GM21515 (cell line): ENCODE results near the gene MAPK8.

Experiments used
- ATAC-seq: cut with Tn5 transposase; IDR thresholded peaks from one replicate; pipeline ENCODE4 v1.9.1; 2021; ENCODE audit not compliant: unreplicated experiment

The MAPK8 gene

GRCh38 chr10:48381971-48382370, 75.5 kb downstream of the MAPK8 start:
- no peak for ATAC-seq

DNA sequence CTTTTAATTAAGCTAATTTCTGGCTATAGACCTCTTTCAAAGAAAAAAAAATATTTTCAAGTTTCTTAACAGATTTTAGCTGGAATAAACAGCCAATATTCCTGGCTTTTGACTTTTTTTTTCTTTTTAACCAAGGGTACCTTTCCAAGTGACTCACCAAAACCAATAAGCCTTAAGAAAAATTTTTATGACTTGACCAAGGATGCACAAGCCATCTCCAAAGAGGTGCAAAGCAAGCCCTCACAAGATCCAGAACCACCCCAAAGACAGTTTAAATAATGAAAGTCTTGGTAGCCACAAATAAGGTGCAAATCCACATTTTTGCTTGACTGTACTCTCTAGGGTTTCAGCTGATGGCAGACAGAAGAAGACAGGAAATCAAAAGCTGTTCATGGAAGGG, 76.5 kb downstream of the MAPK8 start:
- no peak for ATAC-seq

DNA sequence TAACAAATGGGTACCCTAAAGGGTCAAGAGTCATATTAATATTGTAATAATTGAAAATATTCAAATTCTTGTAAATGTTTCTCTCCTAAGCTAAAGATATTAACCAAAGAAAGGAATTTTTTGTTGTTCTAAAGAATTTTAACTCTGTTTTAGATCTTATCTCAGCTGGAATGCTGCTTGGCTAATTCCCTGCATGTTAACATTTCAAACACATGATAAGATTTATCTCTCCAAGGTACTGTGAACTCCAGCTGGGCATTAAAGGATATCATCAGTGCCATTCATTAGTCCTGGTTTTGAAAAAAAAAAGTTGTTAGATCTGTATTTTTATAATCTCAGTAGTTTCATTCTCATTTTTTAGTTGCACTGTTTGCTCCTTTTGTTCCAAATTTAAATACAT, 76.9 kb downstream of the MAPK8 start:
- no peak for ATAC-seq

DNA sequence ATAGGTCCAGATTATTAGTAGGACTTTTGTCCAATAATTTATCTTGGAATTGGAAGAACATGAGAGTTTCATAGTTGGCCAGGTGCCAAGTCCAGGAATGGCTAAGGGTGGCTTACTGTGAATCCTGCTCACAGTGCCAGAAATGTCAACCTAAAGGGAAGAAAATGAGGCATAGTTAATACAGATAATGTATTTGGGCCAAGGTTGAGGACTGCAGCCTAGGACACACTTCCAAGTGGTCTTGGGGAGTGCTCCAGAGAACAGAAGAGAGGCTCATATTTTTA, 78.2 kb downstream of the MAPK8 start:
- ATAC-seq: no peak

DNA sequence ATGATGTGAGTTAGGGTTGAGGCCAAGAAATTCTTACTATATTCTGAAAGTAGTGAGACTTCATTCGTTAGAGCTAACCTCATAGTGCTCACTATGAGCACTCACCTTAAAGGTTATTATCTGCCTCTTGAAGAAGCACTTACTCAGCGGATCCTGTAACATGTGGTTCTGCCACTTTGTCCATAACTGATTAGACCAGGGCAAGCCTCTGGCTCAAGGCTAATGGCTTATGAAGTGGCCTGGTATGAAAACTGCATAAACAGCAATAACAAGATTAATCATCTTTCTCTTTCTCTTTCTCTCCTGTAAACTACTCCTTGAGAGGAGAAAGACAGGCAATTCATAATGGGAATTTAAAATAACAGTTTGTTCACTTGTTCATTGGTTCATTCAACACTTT, 82.8 kb downstream of the MAPK8 start:
- ATAC-seq: no peak

DNA sequence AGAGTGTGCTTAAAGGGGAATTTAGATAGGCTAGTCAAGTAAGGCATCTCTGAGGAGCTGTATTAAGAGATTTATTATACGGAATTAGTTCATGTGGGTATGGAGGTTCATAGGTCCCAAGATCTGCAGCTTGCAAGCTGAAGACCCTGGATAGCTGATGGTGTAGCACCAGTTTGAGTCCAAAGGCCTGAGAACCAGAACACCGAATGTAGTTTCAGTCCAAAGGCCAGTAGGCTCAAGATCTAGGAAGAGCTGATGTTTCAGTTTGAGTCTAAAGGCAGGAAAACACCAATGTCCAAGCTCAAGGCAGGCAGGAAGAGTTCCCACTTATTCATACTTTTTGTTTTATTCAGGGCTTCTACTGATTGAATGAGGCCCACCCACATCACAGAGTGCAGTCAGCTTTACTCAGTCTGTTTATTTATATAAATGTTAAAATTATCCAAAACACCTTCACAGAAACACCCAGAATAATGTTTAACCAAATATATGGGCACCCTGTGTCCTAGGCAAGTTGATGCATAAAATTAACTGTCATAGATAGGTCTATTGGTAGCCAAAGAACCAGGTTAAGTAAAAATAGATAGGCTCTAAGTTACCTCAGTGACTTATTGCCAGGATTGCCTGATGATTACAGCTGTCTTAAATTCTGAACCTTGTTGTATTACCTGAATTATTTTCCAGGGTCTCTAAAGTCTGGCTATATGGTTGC, 83.5 kb downstream of the MAPK8 start:
- ATAC-seq: no peak

GRCh38 chr10:48390558-48390871, 84.0 kb downstream of the MAPK8 start:
- no peak for ATAC-seq

DNA sequence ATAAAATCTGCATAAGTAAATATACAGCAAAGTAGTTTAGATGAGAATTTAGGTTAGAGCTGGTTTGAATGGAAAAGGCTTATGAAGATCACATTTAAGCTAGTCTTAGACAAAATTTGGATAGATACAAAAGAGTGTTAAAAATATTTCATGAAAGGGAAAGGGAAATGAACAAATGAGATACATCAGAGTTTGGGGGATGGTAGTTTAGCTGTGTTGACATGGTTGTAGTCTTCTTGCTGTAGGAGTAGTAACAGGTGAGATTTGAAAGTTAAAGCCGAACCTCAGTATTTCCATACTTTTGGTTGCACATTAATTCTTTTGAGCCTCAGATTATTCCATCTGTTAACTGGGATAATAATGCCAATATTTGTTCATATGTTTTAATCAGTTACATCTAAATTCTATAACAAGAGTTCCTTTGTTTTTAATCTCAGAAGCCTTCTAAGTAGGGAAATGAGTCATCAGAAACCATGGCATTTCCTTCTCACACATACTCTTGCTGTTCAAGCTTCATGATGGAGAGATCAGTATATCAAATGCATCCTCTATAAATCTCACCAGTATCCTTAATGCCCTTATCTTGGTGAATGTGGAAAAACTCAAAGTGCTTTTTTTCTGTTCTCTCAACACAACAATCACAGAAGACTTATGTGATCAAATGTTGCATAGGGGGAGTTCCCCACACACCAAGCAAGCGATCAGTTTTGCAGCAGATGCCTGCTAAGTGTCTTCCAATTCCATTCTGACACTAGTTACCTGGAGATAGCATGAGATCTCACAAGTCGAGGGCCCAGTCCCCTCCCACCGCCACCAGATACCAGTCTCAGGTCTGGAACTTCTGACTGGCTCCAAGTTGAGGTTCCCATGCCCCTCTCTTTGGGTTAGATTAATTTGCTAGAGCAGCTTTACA, 84.7 kb downstream of the MAPK8 start:
- peak; percentile 56 for ATAC-seq

GRCh38 chr10:48391994-48392393, 85.5 kb downstream of the MAPK8 start:
- ATAC-seq: no peak

GRCh38 chr10:48398261-48398660, 91.8 kb downstream of the MAPK8 start:
- no peak for ATAC-seq

DNA sequence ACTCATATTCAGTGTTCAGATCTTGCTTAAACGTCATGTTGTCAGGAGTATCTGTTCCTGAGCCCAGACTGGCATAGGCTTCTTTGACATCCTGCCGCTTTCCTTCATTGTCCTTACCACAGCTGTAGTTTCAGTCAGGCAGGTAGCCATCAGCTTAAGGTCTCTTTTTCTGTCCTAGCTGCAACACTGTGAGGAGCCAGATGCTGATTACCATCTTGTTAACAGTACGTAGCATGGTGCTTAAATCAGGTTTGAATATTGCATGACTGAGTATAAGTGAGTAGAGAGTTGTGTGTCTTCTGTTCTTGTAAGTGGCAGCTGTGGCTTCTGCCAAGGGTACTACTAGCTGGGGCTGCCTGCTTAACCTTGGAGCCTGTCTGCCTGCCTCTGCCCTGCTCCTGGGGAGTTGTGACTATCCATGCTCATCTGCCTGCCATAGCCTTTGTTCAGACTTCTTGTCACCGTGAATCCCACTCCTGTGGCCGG, 92.6 kb downstream of the MAPK8 start:
- no peak for ATAC-seq

- ATAC-seq: no peak
These were observed 93.1 kb downstream of the MAPK8 start for GRCh38 chr10:48399551-48399950.

DNA sequence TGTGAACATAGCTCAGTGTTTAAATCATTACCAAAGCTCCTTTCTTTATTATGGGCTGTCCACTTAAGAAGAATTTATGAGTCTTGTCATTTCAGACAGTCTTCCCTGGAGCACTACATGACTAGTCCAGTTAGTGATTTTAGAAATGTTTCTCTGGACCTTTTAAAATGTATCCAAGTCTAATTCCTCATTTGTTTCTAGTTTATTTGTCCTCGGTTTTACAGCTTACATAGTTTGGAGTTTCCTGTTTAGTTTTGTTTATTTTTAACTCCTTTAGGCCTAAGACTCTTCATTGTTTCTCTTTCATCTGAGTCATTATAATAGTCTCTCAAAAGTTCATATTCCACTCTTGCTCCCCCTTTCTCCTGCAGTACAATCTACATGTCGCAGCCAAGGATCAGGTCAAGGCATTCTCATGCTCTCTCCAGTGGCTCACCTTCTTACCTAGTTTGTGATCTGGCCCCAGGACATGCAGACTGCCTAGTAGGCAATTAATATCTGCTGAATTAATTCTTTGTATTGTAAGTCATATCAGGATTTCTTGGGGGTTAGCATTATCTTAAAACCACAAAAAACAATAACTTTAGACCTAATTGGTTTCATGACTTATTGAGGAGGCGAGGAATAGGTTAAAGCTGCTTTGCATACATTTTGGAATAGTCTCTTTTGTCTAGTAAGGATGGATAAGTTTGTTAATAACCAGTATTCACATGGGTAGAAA, 93.8 kb downstream of the MAPK8 start:
- no peak for ATAC-seq

DNA sequence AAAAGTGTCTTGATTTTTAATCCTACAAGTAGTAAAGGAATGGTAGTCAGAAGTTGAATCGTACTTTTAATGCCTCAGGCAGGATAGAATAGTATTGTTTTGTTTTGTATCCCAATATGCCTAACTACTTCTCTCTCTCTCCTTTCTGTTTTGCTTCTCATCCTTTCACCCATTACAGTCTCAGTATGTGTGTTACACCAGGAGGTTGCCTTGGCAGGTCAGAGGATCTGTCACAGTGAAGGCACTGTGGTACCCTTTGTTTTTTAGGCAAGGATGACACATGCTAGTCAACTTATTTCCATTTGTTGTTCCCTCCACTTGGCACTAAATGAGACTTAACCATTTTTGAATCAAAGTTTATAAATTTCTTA, 94.4 kb downstream of the MAPK8 start:
- no peak for ATAC-seq

- ATAC-seq: no peak
These were observed 98.2 kb downstream of the MAPK8 start for GRCh38 chr10:48404646-48405045.

DNA sequence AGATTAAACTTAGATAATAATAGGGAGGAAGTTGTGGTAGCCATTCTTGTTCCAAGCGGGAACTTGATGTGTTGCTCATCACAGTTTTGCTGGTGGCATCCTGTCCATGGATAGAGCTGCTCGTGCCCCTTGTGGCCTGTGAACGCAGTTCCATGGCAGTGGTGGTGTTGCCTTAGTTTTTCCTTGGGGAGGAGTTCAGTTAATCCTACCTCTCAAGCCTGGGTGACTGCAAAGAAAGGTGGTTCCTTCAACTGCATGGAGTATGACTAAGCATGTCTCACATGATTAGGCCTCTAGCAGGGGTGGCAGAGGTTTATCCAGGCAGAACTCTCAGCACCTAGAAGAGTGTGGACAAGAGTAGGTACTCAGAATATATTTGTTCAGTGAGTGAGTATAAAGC, 99.7 kb downstream of the MAPK8 start:
- no peak for ATAC-seq

- ATAC-seq: no peak
These were observed 100.2 kb downstream of the MAPK8 start for GRCh38 chr10:48406658-48407057.

DNA sequence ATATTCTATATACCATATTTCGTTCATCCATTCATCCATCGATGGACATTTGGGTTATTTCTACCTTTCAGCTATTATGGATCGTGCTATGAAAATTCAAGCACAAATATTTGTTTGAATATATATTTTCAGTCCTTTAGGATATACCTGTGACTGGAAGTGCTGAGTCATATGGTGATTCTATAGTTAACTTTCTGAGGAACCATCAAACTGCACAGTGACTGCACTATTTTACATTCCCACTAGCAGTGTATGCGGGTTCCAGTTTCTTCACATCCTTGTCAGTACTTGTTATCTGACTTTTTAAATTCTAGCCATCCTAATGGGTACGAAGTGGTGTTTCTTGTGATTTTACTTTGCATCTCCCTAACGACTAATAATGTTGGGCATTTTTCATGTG, 104.0 kb downstream of the MAPK8 start:
- ATAC-seq: no peak

DNA sequence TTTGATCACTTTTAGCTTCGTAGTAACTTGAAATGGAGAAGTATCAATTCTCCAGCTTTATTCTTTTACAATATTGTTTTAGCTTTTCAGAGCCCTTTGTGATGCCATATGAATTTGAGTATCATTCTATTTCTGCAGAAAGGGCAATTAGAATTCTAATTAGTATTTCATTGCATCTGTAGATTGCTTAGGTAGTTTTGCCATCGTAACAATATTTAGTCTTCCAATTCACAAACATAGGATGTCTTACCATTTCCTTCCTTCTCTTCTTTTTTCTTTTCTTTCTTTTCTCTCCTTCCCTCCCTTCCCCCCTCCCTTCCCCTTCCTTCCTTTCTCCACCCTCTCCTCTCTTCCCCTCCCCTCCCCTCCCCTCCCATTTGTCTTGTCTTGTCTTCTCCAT, 105.0 kb downstream of the MAPK8 start:
- no peak for ATAC-seq

DNA sequence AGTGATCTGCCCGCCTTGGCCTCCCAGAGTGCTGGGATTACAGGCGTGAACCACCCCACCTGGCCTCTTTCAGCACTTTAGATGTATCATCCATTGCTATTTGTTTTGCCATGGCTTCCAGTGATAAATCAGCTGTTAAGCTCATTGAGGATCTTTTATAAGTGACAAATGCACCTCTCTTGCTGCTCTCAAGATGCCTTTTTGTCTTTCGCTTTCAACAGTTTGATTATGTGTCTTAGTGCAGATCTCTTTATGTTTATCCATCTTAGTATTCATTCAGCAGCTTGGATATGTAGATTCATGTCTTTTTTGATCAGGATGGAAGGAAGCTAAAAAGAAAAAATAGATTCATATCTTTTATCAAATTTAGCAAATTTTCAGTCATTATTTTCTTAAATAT, 105.6 kb downstream of the MAPK8 start:
- ATAC-seq: no peak

DNA sequence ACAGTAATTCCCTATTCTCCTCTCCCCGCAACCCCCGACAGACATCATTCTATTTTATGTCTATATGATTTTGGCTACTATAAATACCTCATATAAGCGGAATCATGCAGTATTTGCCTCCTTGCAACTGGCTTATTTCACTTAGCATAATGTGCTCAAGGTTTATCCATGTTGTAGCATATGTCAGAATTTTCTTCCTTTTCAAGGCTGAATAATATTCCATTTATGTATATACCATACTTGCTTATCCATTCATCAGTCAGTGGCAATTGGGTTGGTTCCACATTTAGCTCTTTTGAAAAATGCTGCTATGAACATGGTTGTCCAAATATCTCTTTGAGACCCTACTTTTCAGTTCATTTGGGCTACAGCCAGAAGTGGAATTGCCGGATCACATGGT, 106.5 kb downstream of the MAPK8 start:
- ATAC-seq: no peak

DNA sequence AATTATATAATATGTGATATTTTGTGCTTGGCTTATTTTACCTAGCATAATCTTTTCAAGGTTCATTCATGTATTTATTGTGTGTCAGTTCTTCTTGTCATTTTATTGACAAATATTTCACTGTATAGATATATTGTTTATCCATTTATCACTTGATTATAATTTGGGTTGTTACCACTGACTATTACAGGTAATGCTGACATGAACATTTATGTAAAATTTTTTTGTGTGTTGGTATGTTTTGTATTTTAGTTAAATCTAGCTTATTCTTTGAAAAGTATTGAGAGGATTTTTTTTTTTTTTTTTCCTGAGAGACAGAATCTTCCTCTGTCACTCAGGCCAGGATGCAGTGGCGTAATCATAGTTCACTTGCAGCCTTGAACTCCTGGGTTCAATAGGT, 107.7 kb downstream of the MAPK8 start:
- no peak for ATAC-seq
